GM10847 (cell line): ENCODE measurements around the gene TRIM27.

Experiments used
- POLR2A ChIP-seq: IDR thresholded peaks from 2 replicates; pipeline ENCODE4 v1.6.1; 2011; ENCODE audit not compliant: insufficient read length; ENCODE audit errors: extremely low read depth

TRIM27 gene

GRCh38 chr6:28876710-28877109 lies 47.1 kb downstream of the TRIM27 start:
- TF ChIP-seq POLR2A = no peak

GRCh38 chr6:28875191-28875747 lies 48.5 kb downstream of the TRIM27 start:
- no peak for TF ChIP-seq POLR2A

GRCh38 chr6:28871335-28872156 lies 52.2 kb downstream of the TRIM27 start:
- TF ChIP-seq POLR2A = no peak

GRCh38 chr6:28868873-28869272 lies 54.9 kb downstream of the TRIM27 start:
- no peak for TF ChIP-seq POLR2A

- TF ChIP-seq POLR2A = no peak
These were observed 56.7 kb downstream of the TRIM27 start for GRCh38 chr6:28867086-28867409.

- TF ChIP-seq POLR2A = peak; percentile 26
These were observed 57.3 kb downstream of the TRIM27 start for GRCh38 chr6:28866205-28867085.

DNA sequence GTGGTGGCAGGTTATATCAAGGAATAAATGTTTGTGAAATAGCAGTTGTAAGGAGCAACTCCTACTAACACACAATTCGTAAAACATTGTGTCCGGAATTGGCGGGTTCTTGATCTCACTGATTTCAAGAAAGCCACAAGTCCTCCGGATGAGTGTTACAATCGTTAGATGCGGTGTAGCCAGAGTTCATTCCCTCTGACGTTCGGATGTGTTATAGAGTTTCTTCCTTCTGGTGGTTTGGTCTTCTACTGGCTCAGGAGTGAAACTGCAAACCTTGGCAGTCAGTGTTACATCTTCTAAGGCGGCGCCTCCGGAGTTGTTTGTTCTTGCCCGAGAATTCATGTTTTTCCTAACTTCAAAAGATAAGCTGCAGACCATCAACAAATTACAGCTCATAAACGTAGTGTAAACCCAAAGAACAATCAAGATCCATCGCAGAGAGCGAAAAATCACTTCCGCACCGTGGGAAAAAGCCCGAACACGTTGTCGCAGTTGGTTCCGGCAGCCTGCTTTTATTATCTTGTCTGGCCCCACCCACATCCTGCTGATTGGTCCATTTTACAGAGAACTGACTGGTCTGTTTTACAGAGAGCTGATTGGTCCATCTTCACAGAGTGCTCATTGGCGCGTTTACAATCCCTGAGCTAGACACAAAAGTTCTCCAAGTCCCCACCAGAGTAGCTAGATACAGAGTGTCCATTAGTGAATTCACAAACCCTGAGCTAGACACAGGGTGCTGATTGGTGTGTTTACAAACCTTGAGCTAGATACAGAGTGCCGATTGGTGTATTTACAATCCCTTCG lies 58.2 kb downstream of the TRIM27 start:
- TF ChIP-seq POLR2A = no peak

DNA sequence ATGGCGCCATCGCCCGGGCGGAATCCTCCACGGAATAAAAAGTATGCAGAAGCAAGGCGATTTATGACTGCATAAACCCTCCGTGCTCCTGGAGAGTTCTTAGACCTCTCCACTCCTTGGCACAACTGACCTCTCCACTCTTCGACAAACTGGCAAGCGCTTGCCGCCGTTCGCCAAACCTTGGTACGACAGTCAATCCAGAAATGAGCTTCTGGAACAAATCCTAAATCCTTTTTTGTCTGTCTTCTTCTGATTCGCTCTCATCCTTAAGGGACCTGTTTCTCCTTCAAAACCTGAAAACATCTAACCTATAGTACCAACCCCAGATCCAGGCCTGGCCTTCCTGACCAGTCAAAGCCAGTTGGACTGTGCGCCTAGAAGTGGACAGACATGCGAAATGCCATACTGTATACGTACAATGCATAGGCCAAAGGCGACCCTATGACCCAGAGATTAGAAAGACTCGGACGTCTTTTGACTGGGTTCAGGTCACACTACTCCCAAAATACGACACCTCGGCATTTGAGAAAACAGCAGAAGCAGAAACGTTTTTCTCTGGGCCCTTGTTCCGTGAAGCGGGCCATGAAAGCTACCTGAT lies 59.4 kb downstream of the TRIM27 start:
- no peak for TF ChIP-seq POLR2A

DNA sequence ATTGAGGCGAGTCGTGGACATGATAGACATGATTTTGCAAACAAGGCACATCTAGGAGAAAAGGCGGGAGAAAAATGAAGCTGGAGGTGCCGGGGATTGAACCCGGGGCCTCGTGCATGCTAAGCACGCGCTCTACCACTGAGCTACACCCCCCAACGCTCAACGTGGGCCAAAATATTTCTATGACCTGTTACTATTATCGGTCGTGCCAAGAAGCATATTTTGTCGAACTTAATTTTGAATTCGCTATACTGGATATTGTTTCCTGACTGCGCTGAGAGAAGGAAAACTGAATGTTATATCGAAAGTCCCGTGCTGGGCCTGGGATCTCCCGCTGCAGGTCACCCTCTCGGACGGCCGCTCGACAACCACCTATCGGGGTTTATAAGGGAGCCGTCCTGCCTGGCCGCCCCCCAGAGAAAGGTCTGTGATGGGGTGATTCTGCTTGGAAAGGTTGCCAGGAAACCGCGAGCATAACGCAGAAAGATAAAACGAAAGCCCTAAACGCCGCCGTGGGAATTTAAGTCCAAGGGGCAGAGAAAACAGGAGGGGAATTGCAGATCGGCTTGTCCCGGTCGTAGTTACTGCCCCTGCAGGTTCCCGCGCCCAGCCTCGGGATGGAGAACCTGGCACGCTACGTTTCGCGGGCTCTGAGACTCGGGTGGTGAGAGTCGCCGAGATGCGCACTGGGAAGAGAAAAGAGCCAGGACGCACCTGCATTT lies 60.0 kb downstream of the TRIM27 start:
- TF ChIP-seq POLR2A = no peak

DNA sequence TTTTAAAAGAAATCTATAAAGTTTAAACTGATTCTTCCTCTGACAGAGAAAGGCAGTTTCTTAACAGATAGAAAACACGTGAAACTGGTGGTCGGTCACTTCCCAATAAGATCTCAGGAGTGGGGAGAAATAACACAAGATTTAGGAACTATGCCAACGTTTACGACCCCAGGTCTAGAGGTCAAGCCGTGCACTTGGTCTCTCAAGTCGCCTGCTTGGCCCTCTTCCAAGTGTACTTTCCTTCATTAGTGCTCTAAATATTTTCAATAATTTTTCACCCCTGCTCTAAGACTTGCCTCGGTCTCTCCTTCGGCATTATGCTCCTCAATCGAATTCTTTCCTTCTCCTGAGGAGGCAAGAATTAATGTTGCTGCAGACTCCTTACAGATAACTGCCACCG lies 61.7 kb downstream of the TRIM27 start:
- no peak for TF ChIP-seq POLR2A

DNA sequence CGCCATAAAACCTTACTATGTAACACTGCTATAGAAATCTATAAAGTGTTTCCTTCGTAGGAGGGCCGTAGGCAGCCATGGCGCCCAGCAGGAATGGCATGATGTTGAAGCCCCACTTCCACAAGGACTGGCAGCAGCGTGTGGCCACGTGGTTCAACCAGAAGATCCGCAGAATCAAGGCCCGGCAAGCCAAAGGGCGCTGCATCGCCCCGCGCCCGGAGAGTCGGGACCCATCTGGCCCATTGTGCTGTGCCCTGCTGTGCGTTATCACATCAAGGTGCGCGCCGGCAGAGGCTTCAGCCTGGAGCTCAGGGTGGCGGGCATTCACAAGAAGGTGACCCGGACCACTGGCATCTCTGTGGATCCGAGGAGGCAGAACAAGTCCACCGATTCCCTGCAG lies 62.4 kb downstream of the TRIM27 start:
- TF ChIP-seq POLR2A = no peak

DNA sequence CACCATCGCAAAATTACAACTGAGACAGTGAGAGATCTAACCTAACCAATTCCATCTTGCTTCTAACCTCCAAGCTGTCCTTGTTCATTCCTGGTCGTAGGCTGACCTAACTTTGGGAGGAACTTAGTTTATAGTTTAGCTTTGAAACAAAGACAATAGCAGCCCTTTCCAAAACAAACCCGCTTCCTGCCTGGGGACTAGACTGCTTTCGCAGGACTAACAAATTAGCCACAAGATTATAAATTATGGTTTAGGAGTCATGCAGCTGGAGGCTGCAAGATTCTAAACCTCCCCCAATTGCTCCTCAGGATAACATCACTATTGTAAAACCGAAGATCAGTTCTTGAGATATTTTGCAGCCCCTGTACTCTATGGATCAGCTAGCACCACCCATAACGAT lies 63.2 kb downstream of the TRIM27 start:
- TF ChIP-seq POLR2A = no peak

GRCh38 chr6:28858963-28859362 lies 64.8 kb downstream of the TRIM27 start:
- no peak for TF ChIP-seq POLR2A

GRCh38 chr6:28856620-28857005 lies 67.2 kb downstream of the TRIM27 start:
- TF ChIP-seq POLR2A = no peak
